Measurements from ENCODE around the gene ST3GAL4.

Gene ST3GAL4

DNA sequence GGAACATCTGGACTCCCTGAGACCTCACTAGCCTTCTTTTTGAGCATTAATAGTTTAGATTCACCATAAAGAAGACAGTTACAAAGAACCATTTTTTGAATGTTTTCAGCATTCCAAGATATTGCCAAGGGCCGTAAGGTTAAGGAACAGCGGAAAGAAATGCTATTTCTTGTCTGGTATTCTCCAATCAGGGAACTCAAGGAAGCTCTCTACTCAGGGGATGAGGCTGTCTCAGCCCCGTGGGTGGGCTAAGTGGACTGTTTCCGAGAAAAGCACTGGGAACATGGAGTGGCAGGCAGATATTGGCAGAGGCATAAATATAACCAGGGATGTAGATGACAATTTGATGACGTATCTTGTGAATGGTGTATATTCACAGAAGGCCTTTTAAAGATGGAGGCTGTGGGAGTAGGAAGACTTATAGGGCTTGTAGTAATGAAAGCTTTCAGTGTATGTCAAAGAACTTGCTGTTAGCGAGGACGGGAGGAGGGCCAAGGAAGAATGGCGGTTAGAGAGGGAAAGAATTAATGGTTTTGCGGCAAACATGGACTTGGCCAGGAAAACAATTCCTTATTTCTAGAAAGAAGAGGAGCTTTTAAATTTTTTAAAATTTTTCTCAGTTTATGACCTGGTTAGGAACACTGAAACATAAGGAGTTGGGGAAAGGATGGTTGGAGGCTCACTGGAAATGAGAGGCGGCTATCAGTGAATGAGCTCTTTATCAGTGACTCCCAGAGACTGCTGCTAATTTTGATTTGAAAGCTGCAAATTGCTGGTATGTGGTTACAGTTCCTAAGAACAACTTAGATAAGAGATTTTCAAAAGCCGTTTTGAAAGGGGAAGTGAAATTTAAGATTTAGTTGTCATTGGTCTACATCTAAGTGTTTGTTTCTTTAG, 64.6 kb downstream of the ST3GAL4 start:
- TF ChIP-seq, protein P1, sequence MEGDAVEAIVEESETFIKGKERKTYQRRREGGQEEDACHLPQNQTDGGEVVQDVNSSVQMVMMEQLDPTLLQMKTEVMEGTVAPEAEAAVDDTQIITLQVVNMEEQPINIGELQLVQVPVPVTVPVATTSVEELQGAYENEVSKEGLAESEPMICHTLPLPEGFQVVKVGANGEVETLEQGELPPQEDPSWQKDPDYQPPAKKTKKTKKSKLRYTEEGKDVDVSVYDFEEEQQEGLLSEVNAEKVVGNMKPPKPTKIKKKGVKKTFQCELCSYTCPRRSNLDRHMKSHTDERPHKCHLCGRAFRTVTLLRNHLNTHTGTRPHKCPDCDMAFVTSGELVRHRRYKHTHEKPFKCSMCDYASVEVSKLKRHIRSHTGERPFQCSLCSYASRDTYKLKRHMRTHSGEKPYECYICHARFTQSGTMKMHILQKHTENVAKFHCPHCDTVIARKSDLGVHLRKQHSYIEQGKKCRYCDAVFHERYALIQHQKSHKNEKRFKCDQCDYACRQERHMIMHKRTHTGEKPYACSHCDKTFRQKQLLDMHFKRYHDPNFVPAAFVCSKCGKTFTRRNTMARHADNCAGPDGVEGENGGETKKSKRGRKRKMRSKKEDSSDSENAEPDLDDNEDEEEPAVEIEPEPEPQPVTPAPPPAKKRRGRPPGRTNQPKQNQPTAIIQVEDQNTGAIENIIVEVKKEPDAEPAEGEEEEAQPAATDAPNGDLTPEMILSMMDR (IDR thresholded peaks at IDR 0.05; ENCODE audit: borderline replicate concordance, control extremely low read depth, extremely low read depth, insufficient read depth, missing control alignments): no peak
- in situ Hi-C loops (cut with MboI; ENCODE audit: low sequenced_read_pairs, unreplicated experiment): no loop called here

DNA sequence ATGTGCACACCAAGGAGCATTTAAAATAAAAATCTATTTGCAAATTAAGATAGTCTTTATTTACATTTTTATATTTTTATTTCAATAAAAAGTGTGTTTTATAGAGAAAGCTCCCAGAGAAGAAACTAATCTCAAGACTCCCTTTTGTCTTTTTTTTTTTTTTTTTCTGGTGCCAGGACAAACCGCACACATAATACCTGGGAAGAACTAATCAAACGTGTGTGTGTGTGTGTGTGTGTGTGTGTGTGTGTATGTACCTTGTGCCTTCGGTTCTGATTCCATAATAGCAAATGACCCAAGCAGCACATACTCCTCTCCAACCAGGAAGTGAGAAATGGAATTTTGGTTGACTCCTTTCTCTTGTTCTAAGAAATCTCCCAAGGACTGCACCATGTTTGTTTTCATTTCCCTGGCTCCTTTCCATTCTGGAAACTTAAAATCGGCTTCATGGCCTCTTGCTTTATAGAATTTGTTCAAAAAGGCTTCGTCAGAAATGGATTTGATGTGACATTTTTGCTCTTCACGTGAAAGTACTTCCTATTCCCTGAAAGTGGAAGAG, 65.3 kb downstream of the ST3GAL4 start:
- DNase-seq (ENCODE audit: low spot score): no peak
- TF ChIP-seq, protein P1 (IDR thresholded peaks at IDR 0.05; ENCODE audit: borderline replicate concordance, control extremely low read depth, extremely low read depth, insufficient read depth, missing control alignments): no peak
- in situ Hi-C loops (cut with MboI; ENCODE audit: low sequenced_read_pairs, unreplicated experiment): no loop called here

More for the DNA sequence above, 64.6 kb downstream of the ST3GAL4 start:
- DNase-seq (ENCODE audit: low spot score): peak; percentile 73

DNA sequence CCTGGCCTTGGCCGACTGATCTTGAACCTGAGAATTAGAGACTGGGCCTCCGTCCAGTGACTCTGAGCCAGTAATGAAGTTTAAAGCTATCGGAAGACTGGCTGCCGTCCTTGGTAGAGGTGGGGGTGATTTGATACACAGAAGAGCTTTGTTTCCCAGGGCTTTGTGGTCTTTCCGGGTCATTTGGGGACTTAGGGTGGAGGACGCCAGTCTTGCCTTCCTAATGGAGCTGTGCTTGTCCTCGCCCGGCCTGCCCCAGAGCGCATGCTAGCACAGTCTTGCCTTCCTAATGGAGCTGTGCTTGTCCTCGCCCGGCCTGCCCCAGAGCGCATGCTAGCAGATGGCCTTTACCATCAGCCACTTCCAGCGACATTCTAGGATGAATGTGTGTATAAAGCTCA, 65.8 kb downstream of the ST3GAL4 start:
- DNase-seq (ENCODE audit: low spot score): no peak
- in situ Hi-C loops (cut with MboI; ENCODE audit: low sequenced_read_pairs, unreplicated experiment): no loop called here
- TF ChIP-seq, protein P1 (IDR thresholded peaks at IDR 0.05; ENCODE audit: borderline replicate concordance, control extremely low read depth, extremely low read depth, insufficient read depth, missing control alignments): no peak

DNA sequence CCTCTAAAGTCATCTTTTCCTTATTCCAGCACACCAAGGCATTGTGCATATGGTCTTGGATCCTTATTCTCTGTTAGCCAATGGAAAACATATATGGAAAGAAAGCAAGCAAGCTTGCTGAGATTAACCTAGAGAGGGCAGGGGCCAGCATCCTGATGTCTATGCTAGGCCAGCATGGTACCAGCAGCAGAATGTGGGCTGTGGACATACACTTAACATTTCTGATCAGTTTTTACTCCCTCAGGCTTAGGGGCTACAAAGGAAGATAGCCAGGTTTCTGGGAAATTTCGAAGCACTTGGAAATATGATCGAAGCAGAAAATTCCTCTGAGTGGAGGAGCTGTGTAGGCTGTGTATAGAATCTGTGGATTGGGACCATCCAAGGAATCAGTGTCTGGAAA, 67.0 kb downstream of the ST3GAL4 start:
- in situ Hi-C loops (cut with MboI; ENCODE audit: low sequenced_read_pairs, unreplicated experiment): no loop called here
- no peak for DNase-seq (ENCODE audit: low spot score)
- TF ChIP-seq, protein P1 (IDR thresholded peaks at IDR 0.05; ENCODE audit: borderline replicate concordance, control extremely low read depth, extremely low read depth, insufficient read depth, missing control alignments): no peak

DNA sequence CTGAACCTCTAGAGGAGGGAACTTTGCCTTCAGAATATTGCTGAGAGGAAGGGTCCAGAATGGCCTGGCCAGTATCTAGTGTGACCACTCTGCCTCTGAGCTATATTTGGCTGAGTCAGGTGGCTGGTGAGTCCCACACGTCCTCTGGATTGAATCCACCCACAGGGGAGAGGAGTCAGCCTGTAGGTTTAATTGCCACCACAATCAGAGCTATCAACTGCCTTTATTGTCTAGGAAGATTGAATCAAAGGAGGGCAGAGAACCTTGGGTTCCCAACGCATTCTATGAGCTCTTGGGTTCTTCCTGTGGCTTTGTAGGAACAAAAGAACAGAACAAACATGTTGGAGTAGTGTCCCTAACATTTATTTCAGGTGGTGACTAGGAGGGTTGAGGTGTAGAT, 67.7 kb downstream of the ST3GAL4 start:
- in situ Hi-C loops (cut with MboI; ENCODE audit: low sequenced_read_pairs, unreplicated experiment): no loop called here
- no peak for DNase-seq (ENCODE audit: low spot score)
- TF ChIP-seq, protein P1 (IDR thresholded peaks at IDR 0.05; ENCODE audit: borderline replicate concordance, control extremely low read depth, extremely low read depth, insufficient read depth, missing control alignments): no peak

DNA sequence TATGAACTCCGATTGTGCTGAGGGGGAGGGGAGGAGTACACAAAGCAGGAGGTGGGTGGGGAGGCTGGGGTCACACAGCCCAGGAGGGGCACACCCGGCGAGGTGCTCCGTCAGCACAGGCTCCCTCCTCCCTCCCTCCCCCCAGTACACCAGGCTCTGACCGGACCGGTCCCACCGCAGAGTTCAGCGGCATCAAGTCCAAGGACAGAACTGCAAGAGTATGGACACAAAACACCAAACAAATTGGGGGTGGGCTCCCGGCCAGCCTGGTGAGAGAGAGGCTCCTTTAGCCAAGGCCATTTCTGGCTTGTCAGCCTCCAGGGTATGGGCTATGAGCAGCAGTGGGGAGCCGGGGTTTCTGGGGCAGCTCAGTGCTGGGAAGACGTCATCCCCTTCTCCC, 68.3 kb downstream of the ST3GAL4 start:
- TF ChIP-seq, protein P1 (IDR thresholded peaks at IDR 0.05; ENCODE audit: borderline replicate concordance, control extremely low read depth, extremely low read depth, insufficient read depth, missing control alignments): no peak
- no peak for DNase-seq (ENCODE audit: low spot score)
- in situ Hi-C loops (cut with MboI; ENCODE audit: low sequenced_read_pairs, unreplicated experiment): no loop called here
